OCI-LY3 (cell line): ENCODE measurements around the gene FCRL1.

ENCODE experiments used
- H2AFZ ChIP-seq: fragments of 200-600, 300-600 bp; shearing (Covaris generic); 2 replicates; pipeline ENCODE4 v1.6.0; 2014; ENCODE audit warnings: antibody characterized with exemption, low read depth, low read length
- H3K27ac ChIP-seq: fragments of 200-600, 300-600 bp; sonication (generic); 2 replicates; pipeline ENCODE4 v1.5.1; 2014; ENCODE audit warnings: mild to moderate bottlenecking, low read length, moderate library complexity, mixed read lengths
- H3K27me3 ChIP-seq: fragments of 200-600, 300-600 bp; sonication (generic); 2 replicates; pipeline ENCODE4 v1.6.1; 2014; ENCODE audit warnings: low read depth, low read length, mixed read lengths
- H3K36me3 ChIP-seq: fragments of 200-600, 300-600 bp; sonication (generic); replicated peaks from 2 replicates; pipeline ENCODE3; 2014; ENCODE audit warnings: low read depth, low read length, mixed read lengths
- H3K4me1 ChIP-seq: fragments of 300-600, 200-600 bp; sonication (generic); 2 replicates; pipeline ENCODE4 v1.6.1; 2014; ENCODE audit warnings: low read length, mixed read lengths
- H3K4me2 ChIP-seq: fragments of 200-600, 300-600 bp; sonication (generic); 2 replicates; pipeline ENCODE4 v1.6.1; 2014; ENCODE audit warnings: low read length, mixed read lengths
- H3K4me3 ChIP-seq: fragments of 300-600, 200-600 bp; sonication (generic); 2 replicates; pipeline ENCODE4 v1.5.1; 2014; ENCODE audit warnings: antibody characterized with exemption, mild to moderate bottlenecking, low read length, moderate library complexity
- H3K79me2 ChIP-seq: fragments of 300-600, 200-600 bp; shearing (Covaris generic); 2 replicates; pipeline ENCODE4 v1.6.1; 2014; ENCODE audit warnings: mild to moderate bottlenecking, low read length, mixed read lengths
- H3K9ac ChIP-seq: fragments of 300-600, 200-600 bp; shearing (Covaris generic); 2 replicates; pipeline ENCODE4 v1.6.0; 2014; ENCODE audit warnings: mild to moderate bottlenecking, low read length, moderate library complexity
- H3K9me3 ChIP-seq: fragments of 200-600, 300-600 bp; shearing (Covaris generic); 2 replicates; pipeline ENCODE4 v1.6.1; 2014; ENCODE audit warnings: low read length, mixed read lengths; ENCODE audit not compliant: insufficient read depth
- H4K20me1 ChIP-seq: fragments of 200-600, 300-600 bp; sonication (generic); 2 replicates; pipeline ENCODE4 v1.6.1; 2016; ENCODE audit warnings: low read length, mixed read lengths; ENCODE audit not compliant: insufficient read depth
- CTCF ChIP-seq: fragments of 200-600, 300-600 bp; sonication (generic); IDR thresholded peaks from 2 replicates; pipeline ENCODE4 v1.5.1; 2014; ENCODE audit warnings: antibody characterized with exemption, low read length, low read depth
- EZH2phosphoT487 ChIP-seq: fragments of 200-600 bp; shearing (Covaris generic); IDR thresholded peaks from 2 replicates; pipeline ENCODE4 v1.6.1; 2018; ENCODE audit warnings: antibody characterized with exemption, mixed run types, low read depth

Gene FCRL1

GRCh38 chr1:157841708-157842107, 21.8 kb upstream of the FCRL1 start, which contains the start of gene CD5L:
Gene CD5L (minus strand): TSS chr1:157841808. CDS start chr1:157841701, 107 bp downstream.
- H3K27ac ChIP-seq: no peak within 1 kb of the TSS
- H3K9me3 ChIP-seq: no peaks in the 10 kb centered on the region
- H3K27me3 ChIP-seq: 0 out of 2 replicates have a peak, but pooled peaks cover 6% of the 10 kb centered on the region
- peaks cover 29% of the 10 kb centered on the region for H3K4me1 ChIP-seq
- peak within 1 kb of the TSS; percentile 29; the same call in 1 of the 2 replicates for H3K4me2 ChIP-seq
- TF ChIP-seq CTCF: no peak
- no peak within 1 kb of the TSS for H2AFZ ChIP-seq
- no peak within 1 kb of the TSS for H3K4me3 ChIP-seq
- no peaks in the 10 kb centered on the region for H3K36me3 ChIP-seq
- no peaks in the 10 kb centered on the region for H3K79me2 ChIP-seq
- H3K9ac ChIP-seq: no peak within 1 kb of the TSS
- no peaks in the 10 kb centered on the region for H4K20me1 ChIP-seq

- H3K9ac ChIP-seq: no peak overlapping the region
- H3K4me3 ChIP-seq: no peak overlapping the region
- no peaks in the 10 kb centered on the region for H3K36me3 ChIP-seq
- H3K4me1 ChIP-seq: peaks cover 19% of the 10 kb centered on the region
- TF ChIP-seq CTCF (no peak), EZH2phosphoT487 (no peak)
- H3K4me2 ChIP-seq: no peak overlapping the region
- H3K27me3 ChIP-seq: peaks cover 8% of the 10 kb centered on the region; the same call in 1 of the 2 replicates
- no peaks in the 10 kb centered on the region for H3K9me3 ChIP-seq
- no peak overlapping the region for H2AFZ ChIP-seq
- no peaks in the 10 kb centered on the region for H4K20me1 ChIP-seq
- no peaks in the 10 kb centered on the region for H3K79me2 ChIP-seq
- H3K27ac ChIP-seq: no peak overlapping the region
These were observed 19.0 kb upstream of the FCRL1 start for GRCh38 chr1:157838966-157839365.

- no peaks in the 10 kb centered on the region for H3K36me3 ChIP-seq
- H3K79me2 ChIP-seq: no peaks in the 10 kb centered on the region
- H3K27ac ChIP-seq: no peak overlapping the region
- TF ChIP-seq EZH2phosphoT487 (no peak), CTCF (no peak)
- no peak overlapping the region for H2AFZ ChIP-seq
- peaks cover 16% of the 10 kb centered on the region for H3K27me3 ChIP-seq
- peaks cover 35% of the 10 kb centered on the region for H3K4me1 ChIP-seq
- H4K20me1 ChIP-seq: no peaks in the 10 kb centered on the region
- no peak overlapping the region for H3K9ac ChIP-seq
- H3K4me2 ChIP-seq: no peak overlapping the region
- H3K9me3 ChIP-seq: no peaks in the 10 kb centered on the region
- H3K4me3 ChIP-seq: no peak overlapping the region
These were observed 14.5 kb upstream of the FCRL1 start for GRCh38 chr1:157834430-157834829.

GRCh38 chr1:157833145-157833544, 13.2 kb upstream of the FCRL1 start:
- no peaks in the 10 kb centered on the region for H3K36me3 ChIP-seq
- H3K27me3 ChIP-seq: peaks cover 22% of the 10 kb centered on the region
- H3K4me3 ChIP-seq: no peak overlapping the region; the same call in 1 of the 2 replicates
- H3K27ac ChIP-seq: no peak overlapping the region
- peak overlapping the region; percentile 30 for H3K4me2 ChIP-seq
- H3K79me2 ChIP-seq: no peaks in the 10 kb centered on the region
- peaks cover 43% of the 10 kb centered on the region for H3K4me1 ChIP-seq
- H4K20me1 ChIP-seq: no peaks in the 10 kb centered on the region
- H3K9ac ChIP-seq: no peak overlapping the region
- no peaks in the 10 kb centered on the region for H3K9me3 ChIP-seq
- TF ChIP-seq CTCF (no peak), EZH2phosphoT487 (no peak)
- no peak overlapping the region for H2AFZ ChIP-seq
